C4-2B (cell line): ENCODE measurements around the gene CHN2.

ENCODE experiments used
- ZFX ChIP-seq: fragments of 450-650 bp; IDR thresholded peaks from 2 replicates; pipeline ENCODE4 v1.6.1; 2017
- TF ChIP-seq, protein P1 (sequence below): fragments of 450-650 bp; conservative IDR thresholded peaks from 2 replicates; pipeline ENCODE4 v1.5.1; 2017; ENCODE audit warnings: mild to moderate bottlenecking

DNA sequence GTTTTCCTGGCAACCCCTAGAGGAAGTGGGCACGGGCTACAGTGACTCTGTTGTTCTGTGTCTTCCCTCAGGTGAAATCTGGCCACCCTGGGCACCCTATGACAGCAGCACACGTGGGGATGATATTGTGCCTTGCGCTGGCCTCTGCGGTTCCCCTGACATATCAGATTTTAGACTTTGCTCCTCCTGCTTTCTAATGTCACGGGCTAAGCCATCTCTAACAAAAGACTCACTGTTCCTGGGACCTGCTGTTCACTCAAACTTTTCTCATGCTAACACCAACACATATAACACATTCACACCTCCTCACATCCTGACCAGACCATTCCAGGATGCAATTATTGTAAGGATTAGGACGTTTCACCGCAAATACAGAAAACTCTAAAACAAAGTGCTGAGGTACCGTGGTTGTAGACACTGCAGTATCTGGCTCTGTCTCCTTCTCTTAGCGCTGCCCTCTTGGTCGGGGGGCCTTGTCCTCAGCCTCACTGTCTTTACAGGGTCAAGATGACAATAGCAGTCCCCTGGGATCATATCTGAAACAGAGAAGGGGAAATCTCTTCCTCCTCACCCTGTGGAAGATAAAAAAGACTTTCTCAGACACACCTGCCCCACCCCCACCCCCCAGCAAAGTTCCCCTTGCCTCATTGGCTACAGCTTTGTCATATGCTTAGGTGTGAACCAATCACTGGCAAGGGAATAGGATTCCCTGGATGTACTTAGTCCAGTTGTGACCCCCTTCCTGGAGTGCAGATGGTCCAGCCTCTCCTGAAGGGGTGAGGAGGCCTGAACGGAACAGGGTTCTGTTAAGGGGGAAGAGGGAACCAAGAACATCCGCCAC lies 14.1 kb downstream of the CHN2 start:
- TF ChIP-seq, protein P1, sequence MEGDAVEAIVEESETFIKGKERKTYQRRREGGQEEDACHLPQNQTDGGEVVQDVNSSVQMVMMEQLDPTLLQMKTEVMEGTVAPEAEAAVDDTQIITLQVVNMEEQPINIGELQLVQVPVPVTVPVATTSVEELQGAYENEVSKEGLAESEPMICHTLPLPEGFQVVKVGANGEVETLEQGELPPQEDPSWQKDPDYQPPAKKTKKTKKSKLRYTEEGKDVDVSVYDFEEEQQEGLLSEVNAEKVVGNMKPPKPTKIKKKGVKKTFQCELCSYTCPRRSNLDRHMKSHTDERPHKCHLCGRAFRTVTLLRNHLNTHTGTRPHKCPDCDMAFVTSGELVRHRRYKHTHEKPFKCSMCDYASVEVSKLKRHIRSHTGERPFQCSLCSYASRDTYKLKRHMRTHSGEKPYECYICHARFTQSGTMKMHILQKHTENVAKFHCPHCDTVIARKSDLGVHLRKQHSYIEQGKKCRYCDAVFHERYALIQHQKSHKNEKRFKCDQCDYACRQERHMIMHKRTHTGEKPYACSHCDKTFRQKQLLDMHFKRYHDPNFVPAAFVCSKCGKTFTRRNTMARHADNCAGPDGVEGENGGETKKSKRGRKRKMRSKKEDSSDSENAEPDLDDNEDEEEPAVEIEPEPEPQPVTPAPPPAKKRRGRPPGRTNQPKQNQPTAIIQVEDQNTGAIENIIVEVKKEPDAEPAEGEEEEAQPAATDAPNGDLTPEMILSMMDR = no peak
- TF ChIP-seq ZFX = no peak
